Ishikawa (cell line): ENCODE data around the gene MAL.

Source experiments
- CEBPB ChIP-seq: IDR thresholded peaks from 2 replicates; pipeline ENCODE4 v1.6.1; 2012
- CREB1 ChIP-seq: IDR thresholded peaks from 2 replicates; pipeline ENCODE4 v1.6.1; 2012; ENCODE audit warnings: low read depth
- EGR1 ChIP-seq: IDR thresholded peaks from 2 replicates; pipeline ENCODE4 v1.6.1; 2012
- EP300 ChIP-seq: IDR thresholded peaks from 2 replicates; pipeline ENCODE4 v1.6.1; 2012; ENCODE audit warnings: borderline replicate concordance
- FOXM1 ChIP-seq: IDR thresholded peaks from 2 replicates; pipeline ENCODE4 v1.6.1; 2012; ENCODE audit warnings: low read depth, borderline replicate concordance
- NFIC ChIP-seq: IDR thresholded peaks from 2 replicates; pipeline ENCODE4 v1.6.1; 2012
- RAD21 ChIP-seq: IDR thresholded peaks from 2 replicates; pipeline ENCODE4 v1.6.1; 2012; ENCODE audit warnings: low read depth
- TAF1 ChIP-seq: IDR thresholded peaks from 2 replicates; pipeline ENCODE4 v1.6.1; 2012; ENCODE audit warnings: low read depth, mild to moderate bottlenecking
- TCF12 ChIP-seq: IDR thresholded peaks from 2 replicates; pipeline ENCODE4 v1.6.1; 2012; ENCODE audit warnings: low read depth
- TEAD4 ChIP-seq: IDR thresholded peaks from 2 replicates; pipeline ENCODE4 v1.6.1; 2012
- YY1 ChIP-seq: IDR thresholded peaks from 2 replicates; pipeline ENCODE4 v1.6.1; 2012; ENCODE audit warnings: low read depth
- ZBTB7A ChIP-seq: IDR thresholded peaks from 2 replicates; pipeline ENCODE4 v1.6.1; 2012; ENCODE audit warnings: low read depth
- TF ChIP-seq, protein P1 (sequence below): IDR thresholded peaks from 2 replicates; pipeline ENCODE4 v1.6.1; 2012
- TF ChIP-seq, protein P2 (sequence below): IDR thresholded peaks from 2 replicates; pipeline ENCODE4 v1.6.1; 2012; ENCODE audit warnings: low read depth, mild to moderate bottlenecking
- TF ChIP-seq, protein P3 (sequence below): IDR thresholded peaks from 2 replicates; pipeline ENCODE4 v1.6.1; 2012

The MAL gene

DNA sequence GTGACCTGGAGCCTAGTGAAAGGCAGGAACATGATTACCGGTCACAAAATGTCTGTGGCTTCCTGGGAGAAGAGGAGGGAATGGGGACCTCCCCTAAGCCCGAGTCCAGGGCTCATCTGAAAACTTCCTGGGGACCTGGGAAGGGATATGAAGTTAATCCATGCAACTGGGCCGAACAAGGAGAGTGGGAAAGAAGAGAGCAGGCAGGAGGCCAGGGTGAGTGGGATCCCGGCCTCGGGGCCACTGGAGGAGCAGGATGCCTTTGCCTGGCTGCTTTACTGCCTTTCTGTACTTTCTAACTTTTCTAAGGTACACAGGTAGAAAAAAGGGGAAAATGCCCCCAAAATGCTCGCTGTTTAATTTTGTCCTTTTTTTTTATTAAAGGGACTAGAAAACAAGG lies 43.4 kb upstream of the MAL start:
- TF ChIP-seq EGR1: no peak
- TF ChIP-seq TAF1: no peak
- TF ChIP-seq, protein P1, sequence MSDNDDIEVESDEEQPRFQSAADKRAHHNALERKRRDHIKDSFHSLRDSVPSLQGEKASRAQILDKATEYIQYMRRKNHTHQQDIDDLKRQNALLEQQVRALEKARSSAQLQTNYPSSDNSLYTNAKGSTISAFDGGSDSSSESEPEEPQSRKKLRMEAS: no peak
- TF ChIP-seq NFIC: no peak
- TF ChIP-seq CREB1: no peak
- no peak for TF ChIP-seq YY1
- TF ChIP-seq, protein P2, sequence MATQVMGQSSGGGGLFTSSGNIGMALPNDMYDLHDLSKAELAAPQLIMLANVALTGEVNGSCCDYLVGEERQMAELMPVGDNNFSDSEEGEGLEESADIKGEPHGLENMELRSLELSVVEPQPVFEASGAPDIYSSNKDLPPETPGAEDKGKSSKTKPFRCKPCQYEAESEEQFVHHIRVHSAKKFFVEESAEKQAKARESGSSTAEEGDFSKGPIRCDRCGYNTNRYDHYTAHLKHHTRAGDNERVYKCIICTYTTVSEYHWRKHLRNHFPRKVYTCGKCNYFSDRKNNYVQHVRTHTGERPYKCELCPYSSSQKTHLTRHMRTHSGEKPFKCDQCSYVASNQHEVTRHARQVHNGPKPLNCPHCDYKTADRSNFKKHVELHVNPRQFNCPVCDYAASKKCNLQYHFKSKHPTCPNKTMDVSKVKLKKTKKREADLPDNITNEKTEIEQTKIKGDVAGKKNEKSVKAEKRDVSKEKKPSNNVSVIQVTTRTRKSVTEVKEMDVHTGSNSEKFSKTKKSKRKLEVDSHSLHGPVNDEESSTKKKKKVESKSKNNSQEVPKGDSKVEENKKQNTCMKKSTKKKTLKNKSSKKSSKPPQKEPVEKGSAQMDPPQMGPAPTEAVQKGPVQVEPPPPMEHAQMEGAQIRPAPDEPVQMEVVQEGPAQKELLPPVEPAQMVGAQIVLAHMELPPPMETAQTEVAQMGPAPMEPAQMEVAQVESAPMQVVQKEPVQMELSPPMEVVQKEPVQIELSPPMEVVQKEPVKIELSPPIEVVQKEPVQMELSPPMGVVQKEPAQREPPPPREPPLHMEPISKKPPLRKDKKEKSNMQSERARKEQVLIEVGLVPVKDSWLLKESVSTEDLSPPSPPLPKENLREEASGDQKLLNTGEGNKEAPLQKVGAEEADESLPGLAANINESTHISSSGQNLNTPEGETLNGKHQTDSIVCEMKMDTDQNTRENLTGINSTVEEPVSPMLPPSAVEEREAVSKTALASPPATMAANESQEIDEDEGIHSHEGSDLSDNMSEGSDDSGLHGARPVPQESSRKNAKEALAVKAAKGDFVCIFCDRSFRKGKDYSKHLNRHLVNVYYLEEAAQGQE: no peak
- no peak for TF ChIP-seq TCF12
- no peak for TF ChIP-seq TEAD4
- no peak for TF ChIP-seq CEBPB
- TF ChIP-seq, protein P3, sequence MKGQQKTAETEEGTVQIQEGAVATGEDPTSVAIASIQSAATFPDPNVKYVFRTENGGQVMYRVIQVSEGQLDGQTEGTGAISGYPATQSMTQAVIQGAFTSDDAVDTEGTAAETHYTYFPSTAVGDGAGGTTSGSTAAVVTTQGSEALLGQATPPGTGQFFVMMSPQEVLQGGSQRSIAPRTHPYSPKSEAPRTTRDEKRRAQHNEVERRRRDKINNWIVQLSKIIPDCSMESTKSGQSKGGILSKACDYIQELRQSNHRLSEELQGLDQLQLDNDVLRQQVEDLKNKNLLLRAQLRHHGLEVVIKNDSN: no peak
- no peak for TF ChIP-seq EP300
- TF ChIP-seq FOXM1: no peak
- TF ChIP-seq RAD21: no peak

DNA sequence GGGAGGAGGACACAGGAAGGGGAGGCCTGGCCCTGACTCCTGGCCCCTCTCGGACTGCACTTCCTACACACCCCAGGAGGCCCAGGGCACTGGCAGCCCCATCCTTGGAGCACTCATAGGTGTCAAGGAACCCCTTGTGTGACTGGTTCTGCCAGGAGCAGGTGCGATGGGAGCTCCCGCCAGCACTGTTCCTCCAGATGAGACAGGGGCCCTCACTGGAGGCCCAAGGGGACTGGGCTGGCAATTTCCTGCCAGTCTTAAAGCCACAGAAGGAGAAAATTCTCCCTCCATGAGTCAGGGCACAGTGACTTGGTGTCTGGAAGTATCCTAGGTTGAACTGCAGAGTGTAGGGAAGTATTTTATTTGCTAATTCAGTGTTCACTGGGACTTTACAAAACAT lies 42.8 kb upstream of the MAL start:
- TF ChIP-seq FOXM1 (no peak), RAD21 (no peak), EP300 (peak; percentile 43; the same call in 1 of the 2 replicates), EGR1 (no peak), TEAD4 (no peak), NFIC (no peak), CEBPB (no peak), YY1 (no peak), TAF1 (no peak), TCF12 (0 out of 2 replicates have a peak, but pooled peaks have one; percentile 27), CREB1 (no peak), ZBTB7A (no peak)
- TF ChIP-seq, protein P3: no peak
- TF ChIP-seq, protein P2: no peak
- TF ChIP-seq, protein P1: peak; percentile 86

DNA sequence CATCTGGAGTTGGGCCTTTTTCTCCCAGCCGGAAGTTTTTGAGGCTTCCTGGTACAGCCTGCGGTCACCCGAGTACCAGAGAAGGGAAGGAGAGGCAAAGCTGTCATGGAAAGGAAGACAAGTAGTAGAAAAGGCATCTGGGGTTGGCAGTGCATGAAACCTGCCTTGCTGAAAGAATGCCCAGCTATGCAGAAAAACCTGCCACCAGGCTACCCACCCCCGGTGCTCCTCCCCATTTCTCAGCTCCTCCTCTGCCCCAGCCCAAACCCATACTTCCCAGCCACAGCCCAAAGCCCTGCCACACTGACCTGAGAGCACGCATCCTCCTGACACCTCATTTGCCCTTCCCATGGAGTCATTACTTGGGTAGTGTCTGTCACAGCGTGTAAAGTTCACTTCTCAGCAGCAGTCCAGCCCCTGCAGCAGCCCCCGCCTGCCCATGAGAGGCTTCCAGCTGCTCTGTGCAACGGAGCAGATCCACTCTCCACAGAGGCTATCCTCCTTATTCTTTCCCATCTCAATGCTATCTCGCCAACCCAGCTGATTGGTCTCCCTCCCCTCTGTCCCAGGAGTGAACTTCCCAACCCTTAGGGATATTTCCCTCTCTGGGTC lies 40.4 kb upstream of the MAL start:
- peak; percentile 74; the same call in 1 of the 2 replicates for TF ChIP-seq TEAD4
- TF ChIP-seq EGR1: 0 out of 2 replicates have a peak, but pooled peaks have one; percentile 17
- peak; percentile 93 for TF ChIP-seq TCF12
- TF ChIP-seq EP300: peak; percentile 88
- peak; percentile 54; the same call in 1 of the 2 replicates for TF ChIP-seq FOXM1
- TF ChIP-seq CEBPB: no peak; the same call in 1 of the 2 replicates
- no peak for TF ChIP-seq YY1
- TF ChIP-seq ZBTB7A: 0 out of 2 replicates have a peak, but pooled peaks have one; percentile 59
- peak; percentile 65 for TF ChIP-seq NFIC
- TF ChIP-seq, protein P1: peak; percentile 39; the same call in 1 of the 2 replicates
- TF ChIP-seq, protein P2: no peak

DNA sequence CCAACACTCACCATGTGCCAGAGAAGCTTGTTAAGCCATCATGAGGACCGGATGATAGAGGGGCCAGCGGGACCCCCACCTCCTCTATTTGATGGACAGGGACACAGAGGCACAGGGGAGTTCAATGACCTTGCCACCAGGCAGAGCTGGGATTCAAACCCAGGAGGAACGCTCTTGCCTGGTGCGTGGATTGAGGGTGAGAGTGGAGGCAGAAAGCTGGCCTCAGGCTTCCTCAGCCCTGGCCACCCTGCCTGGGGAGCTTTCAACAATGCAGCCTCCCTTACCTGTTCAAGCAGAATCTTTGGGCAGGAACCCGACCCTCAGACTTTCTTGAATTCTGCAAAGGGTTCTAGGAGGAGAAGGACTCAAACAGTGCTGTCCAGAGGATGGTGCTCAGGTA lies 39.9 kb upstream of the MAL start:
- TF ChIP-seq NFIC (no peak), ZBTB7A (no peak), TEAD4 (no peak), FOXM1 (no peak), CEBPB (no peak)
